Activated naive CD4-positive, alpha-beta T cell treated with anti-CD3 and anti-CD28 coated beads, Interleukin-2, amount 10 ng/mL, durations not matched to agents 7 days and 5 days (primary cell): ENCODE measurements around the gene DENND4B.

Experiments used
- CTCF ChIA-PET: fragments of 350-600 bp; sonication (Branson Sonifier 250); formaldehyde crosslinking; loops from one replicate; lab custom pipeline; 2021; ENCODE audit warnings: antibody characterized with exemption; lab: Charles Lee
- DNase-seq: peaks from one replicate; pipeline ENCODE4 v3.0.0-alpha.2; 2020
- H3K27ac Mint-ChIP-seq: one replicate; pipeline ENCODE4 v1.8.0; 2021; ENCODE audit warnings: mild to moderate bottlenecking, moderate library complexity, mixed read lengths
- H3K27me3 Mint-ChIP-seq: one replicate; pipeline ENCODE4 v1.8.0; 2021; ENCODE audit warnings: mild to moderate bottlenecking, mixed read lengths
- H3K36me3 Mint-ChIP-seq: one replicate; pipeline ENCODE4 v1.8.0; 2021; ENCODE audit warnings: mixed read lengths
- H3K4me1 Mint-ChIP-seq: one replicate; pipeline ENCODE4 v1.8.0; 2021; ENCODE audit warnings: mixed read lengths
- H3K4me3 Mint-ChIP-seq: one replicate; pipeline ENCODE4 v1.8.0; 2021; ENCODE audit warnings: mild to moderate bottlenecking, moderate library complexity, mixed read lengths
- H3K9me3 Mint-ChIP-seq: one replicate; pipeline ENCODE4 v1.8.0; 2021; ENCODE audit warnings: mixed read lengths

DENND4B gene

DNA sequence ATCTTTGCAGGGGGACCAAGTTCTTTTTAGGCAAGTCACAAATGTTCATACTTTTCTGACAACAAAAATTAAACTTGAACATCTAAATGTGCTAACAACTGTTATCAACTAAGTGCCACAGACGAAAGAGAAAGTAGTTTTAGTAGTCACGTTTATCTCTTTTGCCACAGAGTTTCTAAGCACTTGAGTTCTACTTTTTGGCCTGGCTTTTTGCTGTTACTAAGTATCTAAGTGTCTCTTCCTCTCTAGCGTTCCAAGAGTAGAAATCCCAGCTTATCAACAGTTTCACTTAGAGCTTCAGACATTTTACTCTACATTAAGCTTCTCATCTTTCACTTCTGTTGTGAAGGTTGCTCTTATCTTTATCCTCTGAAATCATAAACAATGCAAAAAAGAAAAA is 58.0 kb downstream of the DENND4B start:
- H3K4me3 Mint-ChIP-seq: no peak overlapping the region
- H3K9me3 Mint-ChIP-seq: no peaks in the 10 kb centered on the region
- DNase-seq: no peak
- H3K4me1 Mint-ChIP-seq: peaks cover 31% of the 10 kb centered on the region
- CTCF ChIA-PET: no interaction called here
- H3K36me3 Mint-ChIP-seq: peaks cover 37% of the 10 kb centered on the region
- no peaks in the 10 kb centered on the region for H3K27me3 Mint-ChIP-seq
- H3K27ac Mint-ChIP-seq: peak overlapping the region; percentile 73

DNA sequence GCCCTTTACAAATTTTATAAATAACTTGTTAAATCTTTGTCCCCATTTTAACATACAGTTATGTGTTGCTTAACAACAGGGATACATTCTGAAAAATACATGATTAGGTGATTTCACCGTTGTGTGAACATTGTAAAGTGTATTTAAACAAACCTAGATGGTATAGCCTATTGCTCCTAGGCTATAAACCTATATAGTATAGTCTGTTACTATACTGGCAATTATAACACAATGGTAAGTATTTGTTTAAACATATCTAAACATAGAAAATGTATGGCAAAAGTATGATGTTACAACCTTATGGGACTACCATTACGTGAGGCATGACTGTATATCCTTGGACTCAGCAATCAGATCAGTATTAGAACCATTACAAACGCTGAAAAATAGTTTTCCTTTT is 60.4 kb downstream of the DENND4B start:
- DNase-seq: no peak
- no peak overlapping the region for H3K4me3 Mint-ChIP-seq
- CTCF ChIA-PET: no interaction called here
- H3K27ac Mint-ChIP-seq: no peak overlapping the region
- no peaks in the 10 kb centered on the region for H3K9me3 Mint-ChIP-seq
- H3K36me3 Mint-ChIP-seq: peaks cover 29% of the 10 kb centered on the region
- peaks cover 31% of the 10 kb centered on the region for H3K4me1 Mint-ChIP-seq
- no peaks in the 10 kb centered on the region for H3K27me3 Mint-ChIP-seq

DNA sequence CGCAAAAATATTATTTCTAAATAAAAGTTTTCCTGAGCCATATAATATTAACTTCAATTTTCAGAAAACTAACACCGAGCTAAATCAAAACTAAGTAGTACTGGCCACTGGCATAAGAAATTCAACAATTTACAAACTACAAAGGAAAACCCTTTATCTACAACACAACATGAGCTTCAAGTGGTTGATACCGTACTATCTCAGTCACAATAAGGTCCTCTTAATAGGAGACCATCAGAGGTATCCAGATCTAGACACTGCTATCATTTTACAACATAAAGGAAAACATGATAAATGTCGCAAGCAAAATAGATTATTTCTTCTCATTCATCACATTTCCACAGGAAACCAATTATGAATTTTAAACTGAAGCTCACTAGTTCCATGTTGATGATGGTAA is 63.3 kb downstream of the DENND4B start:
- no peaks in the 10 kb centered on the region for H3K9me3 Mint-ChIP-seq
- H3K4me3 Mint-ChIP-seq: no peak overlapping the region
- peaks cover 15% of the 10 kb centered on the region for H3K36me3 Mint-ChIP-seq
- H3K4me1 Mint-ChIP-seq: peaks cover 16% of the 10 kb centered on the region
- H3K27ac Mint-ChIP-seq: no peak overlapping the region
- CTCF ChIA-PET: no interaction called here
- no peak for DNase-seq
- no peaks in the 10 kb centered on the region for H3K27me3 Mint-ChIP-seq

DNA sequence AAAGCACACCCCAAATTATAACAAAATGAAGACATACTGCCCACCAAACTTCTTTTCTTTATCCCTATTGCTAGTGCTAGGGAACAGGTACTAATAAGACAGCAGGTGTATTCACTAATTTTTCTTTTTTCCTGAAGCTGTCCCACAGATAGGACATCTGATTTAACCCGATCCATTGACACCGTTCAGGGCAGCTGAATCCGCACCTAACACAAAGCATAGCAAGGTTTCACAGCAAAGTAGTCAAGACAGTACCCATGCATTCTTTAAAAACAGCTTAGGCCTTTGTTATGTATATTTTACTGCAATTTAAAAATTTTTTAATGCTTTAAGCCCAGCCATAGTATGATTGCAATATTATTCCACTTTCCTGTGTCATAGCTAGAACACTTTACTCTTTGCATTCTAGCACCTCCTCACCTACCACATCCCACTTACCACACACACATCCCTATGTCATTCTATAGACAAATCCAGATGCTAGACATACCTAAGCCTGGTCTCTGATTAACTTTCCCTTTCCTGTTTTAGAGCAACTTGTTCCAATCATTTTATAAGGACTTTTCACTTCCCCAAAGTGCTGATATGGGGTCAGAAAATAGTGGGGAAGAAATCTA is 64.1 kb downstream of the DENND4B start:
- no peaks in the 10 kb centered on the region for H3K9me3 Mint-ChIP-seq
- DNase-seq: no peak
- peaks cover 13% of the 10 kb centered on the region for H3K36me3 Mint-ChIP-seq
- no peaks in the 10 kb centered on the region for H3K27me3 Mint-ChIP-seq
- H3K4me3 Mint-ChIP-seq: no peak overlapping the region
- CTCF ChIA-PET: interaction anchor here (0.7 kb wide), 1 partner anchor 22 kb away, joined by 3 read pairs; no protein-coding TSS in a partner anchor
- peaks cover 9% of the 10 kb centered on the region for H3K4me1 Mint-ChIP-seq
- H3K27ac Mint-ChIP-seq: no peak overlapping the region

DNA sequence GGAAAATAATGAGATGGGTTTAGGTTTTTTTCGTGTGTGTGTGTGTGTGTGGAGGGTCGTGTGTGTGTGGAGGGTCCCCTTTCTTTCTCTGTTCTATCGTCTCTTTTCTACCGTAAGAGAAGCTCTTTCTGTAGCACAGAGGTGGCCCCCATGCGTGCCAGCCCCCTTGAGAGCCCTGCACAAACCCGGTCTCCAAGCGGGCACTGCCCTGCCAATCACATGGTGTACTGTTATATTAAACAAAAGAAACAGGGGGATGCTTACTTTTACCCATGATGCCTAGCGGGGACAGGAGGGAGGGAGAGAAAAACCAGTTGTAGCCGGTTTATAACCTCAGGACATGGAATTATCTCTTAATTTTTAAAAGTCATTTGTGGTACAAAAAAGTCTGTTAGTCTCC is 64.8 kb downstream of the DENND4B start:
- Mint-ChIP-seq H3K9me3 (no peaks in the 10 kb centered on the region), H3K27ac (no peak overlapping the region), H3K36me3 (peaks cover 11% of the 10 kb centered on the region), H3K27me3 (no peaks in the 10 kb centered on the region), H3K4me1 (peaks cover 5% of the 10 kb centered on the region), H3K4me3 (no peak overlapping the region)
- CTCF ChIA-PET: interaction anchor here (0.7 kb wide), 1 partner anchor 23 kb away, joined by 3 read pairs; no protein-coding TSS in a partner anchor
- no peak for DNase-seq

DNA sequence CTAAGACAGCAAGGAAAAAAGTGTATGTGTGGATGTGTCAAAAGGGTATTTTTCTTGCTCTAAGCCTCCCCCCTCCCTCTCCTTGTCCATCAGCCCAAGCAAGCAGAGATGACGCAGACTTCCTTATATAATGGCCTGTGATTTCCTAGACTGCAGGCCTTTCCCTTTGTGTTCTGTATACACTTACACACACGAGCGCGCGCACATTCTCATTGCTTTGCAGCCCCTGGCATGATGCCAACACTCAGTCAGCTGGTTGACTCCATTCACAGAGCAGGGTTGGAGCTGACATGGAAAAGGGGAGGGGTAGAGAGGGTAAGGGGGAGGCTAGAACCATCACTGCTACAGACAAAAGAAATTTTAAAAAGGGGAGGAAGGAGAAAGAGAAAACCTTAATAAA is 65.6 kb downstream of the DENND4B start:
- H3K9me3 Mint-ChIP-seq: no peaks in the 10 kb centered on the region
- DNase-seq: peak; percentile 28
- no peak overlapping the region for H3K27ac Mint-ChIP-seq
- H3K27me3 Mint-ChIP-seq: no peaks in the 10 kb centered on the region
- H3K4me3 Mint-ChIP-seq: no peak overlapping the region
- CTCF ChIA-PET: no interaction called here
- peaks cover 8% of the 10 kb centered on the region for H3K36me3 Mint-ChIP-seq
- H3K4me1 Mint-ChIP-seq: peaks cover 8% of the 10 kb centered on the region

DNA sequence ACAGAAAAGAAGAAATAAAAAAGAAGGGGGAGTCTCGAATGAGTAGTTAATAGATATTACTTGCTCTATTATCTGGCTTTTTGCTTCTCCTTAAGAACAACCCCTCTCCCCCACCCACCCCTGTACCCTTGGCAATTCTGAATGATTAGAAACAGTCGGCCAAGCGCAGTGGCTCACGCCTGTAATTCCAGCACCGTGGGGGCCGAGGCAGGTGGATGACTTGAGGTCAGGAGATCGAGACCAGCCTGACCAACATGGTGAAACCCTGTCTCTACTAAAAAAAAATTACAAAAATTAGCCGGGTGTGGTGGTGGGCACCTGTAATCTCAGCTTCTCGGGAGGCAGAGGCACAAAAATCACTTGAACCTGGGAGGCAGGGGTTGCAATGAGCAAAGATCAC is 66.5 kb downstream of the DENND4B start:
- Mint-ChIP-seq H3K27me3 (no peaks in the 10 kb centered on the region), H3K27ac (no peak overlapping the region), H3K4me3 (no peak overlapping the region), H3K9me3 (no peaks in the 10 kb centered on the region), H3K4me1 (peaks cover 13% of the 10 kb centered on the region), H3K36me3 (peaks cover 9% of the 10 kb centered on the region)
- CTCF ChIA-PET: no interaction called here
- DNase-seq: no peak
